Measurements from ENCODE around the gene XPR1.

- TF ChIP-seq MYB (IDR thresholded peaks at IDR 0.05; ENCODE audit: borderline replicate concordance, low read depth, low read length), result no peak
- TF ChIP-seq SUZ12 (IDR thresholded peaks at IDR 0.05; ENCODE audit: unreplicated experiment), result no peak
- TF ChIP-seq MAX (IDR thresholded peaks at IDR 0.05; ENCODE audit: low read depth, low read length), result no peak
- no peak for TF ChIP-seq TARDBP (IDR thresholded peaks at IDR 0.05; ENCODE audit: borderline replicate concordance)
- no peak for TF ChIP-seq GABPA (IDR thresholded peaks at IDR 0.05; ENCODE audit: low read depth)
- peak; percentile 6 to 35 (median 24); a peak in 2 of 6 replicates for TF ChIP-seq CTCF (IDR thresholded peaks at IDR 0.05 in 2 of 3, conservative IDR thresholded peaks at IDR 0.05 in 1 of 3; ENCODE audit: control insufficient read depth in 2 of 3, extremely low read depth in 1 of 3, insufficient read depth in 1 of 3, low read depth in 3 of 3, low read length in 3 of 3)
- TF ChIP-seq FOS (IDR thresholded peaks at IDR 0.05; ENCODE audit: borderline replicate concordance, extremely low read depth, insufficient read length), result no peak
- TF ChIP-seq ZNF217 (IDR thresholded peaks at IDR 0.05), result no peak
- TF ChIP-seq, protein P1, sequence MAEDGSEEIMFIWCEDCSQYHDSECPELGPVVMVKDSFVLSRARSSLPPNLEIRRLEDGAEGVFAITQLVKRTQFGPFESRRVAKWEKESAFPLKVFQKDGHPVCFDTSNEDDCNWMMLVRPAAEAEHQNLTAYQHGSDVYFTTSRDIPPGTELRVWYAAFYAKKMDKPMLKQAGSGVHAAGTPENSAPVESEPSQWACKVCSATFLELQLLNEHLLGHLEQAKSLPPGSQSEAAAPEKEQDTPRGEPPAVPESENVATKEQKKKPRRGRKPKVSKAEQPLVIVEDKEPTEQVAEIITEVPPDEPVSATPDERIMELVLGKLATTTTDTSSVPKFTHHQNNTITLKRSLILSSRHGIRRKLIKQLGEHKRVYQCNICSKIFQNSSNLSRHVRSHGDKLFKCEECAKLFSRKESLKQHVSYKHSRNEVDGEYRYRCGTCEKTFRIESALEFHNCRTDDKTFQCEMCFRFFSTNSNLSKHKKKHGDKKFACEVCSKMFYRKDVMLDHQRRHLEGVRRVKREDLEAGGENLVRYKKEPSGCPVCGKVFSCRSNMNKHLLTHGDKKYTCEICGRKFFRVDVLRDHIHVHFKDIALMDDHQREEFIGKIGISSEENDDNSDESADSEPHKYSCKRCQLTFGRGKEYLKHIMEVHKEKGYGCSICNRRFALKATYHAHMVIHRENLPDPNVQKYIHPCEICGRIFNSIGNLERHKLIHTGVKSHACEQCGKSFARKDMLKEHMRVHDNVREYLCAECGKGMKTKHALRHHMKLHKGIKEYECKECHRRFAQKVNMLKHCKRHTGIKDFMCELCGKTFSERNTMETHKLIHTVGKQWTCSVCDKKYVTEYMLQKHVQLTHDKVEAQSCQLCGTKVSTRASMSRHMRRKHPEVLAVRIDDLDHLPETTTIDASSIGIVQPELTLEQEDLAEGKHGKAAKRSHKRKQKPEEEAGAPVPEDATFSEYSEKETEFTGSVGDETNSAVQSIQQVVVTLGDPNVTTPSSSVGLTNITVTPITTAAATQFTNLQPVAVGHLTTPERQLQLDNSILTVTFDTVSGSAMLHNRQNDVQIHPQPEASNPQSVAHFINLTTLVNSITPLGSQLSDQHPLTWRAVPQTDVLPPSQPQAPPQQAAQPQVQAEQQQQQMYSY (CRISPR knock-in tag; IDR thresholded peaks at IDR 0.05), result no peak
- TF ChIP-seq PAX5 (IDR thresholded peaks at IDR 0.05; ENCODE audit: borderline replicate concordance, low read depth, low read length), result no peak
- no peak for TF ChIP-seq MTA2 (IDR thresholded peaks at IDR 0.05; ENCODE audit: low read depth)
- TF ChIP-seq POLR2AphosphoS5 (IDR thresholded peaks at IDR 0.05; ENCODE audit: low read length), result no peak
- peak; percentile 32; the same call in 1 of the 2 replicates for TF ChIP-seq SMC3 (IDR thresholded peaks at IDR 0.05; ENCODE audit: borderline replicate concordance, low read length)
- TF ChIP-seq ZBED1 (IDR thresholded peaks at IDR 0.05; ENCODE audit: borderline replicate concordance), result no peak
These were observed 285.7 kb downstream of the XPR1 start for GRCh38 chr1:180917306-180918065.
